Measurements from ENCODE around the gene SMYD5.

Gene SMYD5

GRCh38 chr2:73208258-73208657 lies 5.8 kb upstream of the SMYD5 start:
- no peak for DNase-seq

GRCh38 chr2:73210019-73210418 lies 4.0 kb upstream of the SMYD5 start:
- DNase-seq, result no peak

DNA sequence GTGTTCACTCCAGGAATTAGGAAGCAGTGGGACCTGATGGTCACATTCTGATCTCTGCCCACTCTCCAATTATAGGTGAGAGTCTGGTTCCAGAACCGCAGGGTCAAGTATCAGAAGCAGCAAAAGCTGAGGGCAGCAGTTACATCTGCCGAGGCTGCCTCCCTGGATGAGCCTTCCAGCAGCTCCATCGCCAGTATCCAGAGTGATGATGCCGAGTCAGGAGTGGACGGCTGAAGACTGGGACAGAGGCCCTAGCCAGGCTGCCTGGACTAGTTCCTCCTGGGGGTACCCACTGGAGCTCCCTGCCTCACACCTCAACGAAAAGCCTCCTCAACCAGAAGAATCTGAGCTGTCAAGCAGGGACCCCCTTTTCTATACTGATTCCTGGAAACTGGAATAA lies 3.3 kb upstream of the SMYD5 start:
- DNase-seq, result no peak

DNA sequence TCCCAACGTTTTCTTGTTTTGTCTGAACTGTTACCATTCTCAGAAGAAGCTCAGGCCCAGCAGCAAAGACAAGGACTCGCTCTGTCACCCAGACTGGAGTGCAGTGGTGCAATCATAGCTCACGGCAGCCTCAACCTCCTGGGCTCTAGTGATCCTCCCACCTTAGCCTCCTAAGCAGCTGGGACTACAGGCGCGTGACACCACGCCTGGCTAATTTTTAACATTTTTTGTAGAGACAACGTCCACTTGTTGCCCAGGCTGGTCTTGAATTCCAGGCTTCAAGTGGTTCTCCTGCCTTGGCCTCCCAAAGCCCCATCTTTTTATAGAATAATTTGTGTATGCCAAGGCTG lies 2.0 kb upstream of the SMYD5 start:
- no peak for DNase-seq

DNA sequence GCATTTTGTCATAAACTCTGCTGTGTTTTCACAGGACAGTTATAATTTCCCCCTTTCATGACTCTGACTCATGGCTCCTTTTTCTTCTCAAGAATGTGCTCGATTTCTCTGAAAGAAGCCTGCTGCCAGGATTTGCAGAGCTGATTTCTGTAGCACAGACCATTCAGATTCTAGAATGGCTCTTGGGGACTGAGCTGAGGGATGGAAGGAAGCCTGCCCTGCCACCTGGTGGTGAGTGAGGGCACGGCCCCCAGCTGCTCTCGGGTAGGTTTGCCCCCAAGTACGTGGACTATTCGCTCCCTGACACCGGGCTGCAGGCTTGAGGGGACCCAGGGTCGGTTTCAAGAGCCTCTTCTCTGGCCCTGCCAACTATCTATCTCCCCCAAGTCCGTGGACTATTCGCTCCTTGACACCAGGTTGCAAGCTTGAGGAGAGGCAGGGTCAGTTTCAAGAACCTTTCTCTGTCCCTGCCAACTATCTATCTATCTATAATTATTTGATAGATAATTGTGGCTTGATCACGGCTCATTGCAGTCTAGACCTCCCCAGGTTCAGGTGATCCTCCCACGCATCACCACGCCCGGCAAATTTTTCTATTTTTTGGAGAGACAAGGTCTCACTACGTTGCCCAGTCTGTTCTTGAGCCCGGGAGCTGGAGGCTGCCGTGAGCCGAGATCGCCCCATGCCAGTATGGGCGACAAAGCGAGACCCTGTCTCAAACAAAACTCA lies 1.4 kb upstream of the SMYD5 start:
- DNase-seq, result peak; percentile 17

GRCh38 chr2:73215254-73215653 lies 1.2 kb downstream of the SMYD5 start:
- DNase-seq, result no peak

GRCh38 chr2:73217160-73217559 lies 3.1 kb downstream of the SMYD5 start:
- no peak for DNase-seq

- no peak for DNase-seq
Observed at GRCh38 chr2:73217826-73218225, 3.8 kb downstream of the SMYD5 start.

DNA sequence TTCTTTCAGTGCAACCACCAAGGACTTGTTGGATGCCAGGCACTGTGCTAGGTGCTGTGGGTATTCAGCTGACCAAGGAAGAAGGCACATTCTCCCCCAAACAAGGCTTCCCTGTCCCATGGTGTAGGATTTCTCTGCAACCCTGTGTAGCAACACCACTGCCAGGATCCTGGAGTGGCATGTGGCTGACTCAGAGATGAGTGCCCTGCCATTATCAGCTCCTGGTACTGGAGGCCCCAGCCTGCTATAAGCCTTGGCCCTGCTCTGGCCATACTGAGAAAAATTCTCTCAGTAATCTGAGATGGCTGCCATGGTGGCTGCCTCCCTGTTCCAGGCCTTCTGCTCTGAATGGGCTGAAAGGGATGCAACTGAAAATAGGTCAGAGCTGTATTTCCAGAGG lies 4.3 kb downstream of the SMYD5 start:
- no peak for DNase-seq

GRCh38 chr2:73223821-73224220 lies 9.8 kb downstream of the SMYD5 start:
- no peak for DNase-seq

DNA sequence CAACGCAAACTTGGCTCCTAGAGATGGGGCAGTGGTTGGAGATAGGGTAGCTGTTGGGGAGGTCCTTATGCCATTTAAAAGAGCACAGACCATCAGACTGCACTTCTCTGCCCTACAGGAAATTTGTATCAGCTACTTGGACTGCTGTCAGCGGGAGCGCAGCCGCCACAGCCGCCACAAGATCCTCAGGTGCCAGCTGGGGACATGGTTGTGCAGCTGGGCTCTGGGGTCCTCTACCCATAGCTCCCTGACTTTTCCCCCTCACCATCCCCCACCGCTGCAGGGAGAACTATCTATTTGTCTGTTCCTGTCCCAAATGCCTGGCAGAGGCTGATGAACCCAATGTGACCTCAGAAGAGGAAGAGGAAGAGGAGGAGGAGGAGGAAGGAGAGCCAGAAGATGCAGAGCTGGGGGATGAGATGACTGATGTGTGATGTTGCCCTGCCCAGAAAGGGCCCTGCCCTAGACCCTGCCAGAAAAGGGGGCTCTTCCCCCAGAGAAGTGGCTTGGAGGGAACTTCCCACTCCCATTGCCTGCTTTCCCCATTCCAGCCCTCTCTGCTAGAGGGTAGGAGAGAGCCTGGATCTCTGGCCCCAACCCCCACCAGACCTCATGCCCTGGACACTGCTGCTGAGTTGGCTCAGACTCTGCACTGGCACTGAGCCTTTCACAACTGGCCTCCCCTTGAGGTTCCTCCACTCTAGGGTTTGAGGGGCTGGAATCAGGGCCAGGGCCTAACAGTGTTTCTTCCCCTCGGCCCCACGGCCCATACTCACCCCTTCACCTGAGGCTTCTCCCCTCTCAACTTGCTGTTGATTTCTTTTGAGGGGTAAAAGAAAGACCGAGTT lies 11.7 kb downstream of the SMYD5 start:
- no peak for DNase-seq

DNA sequence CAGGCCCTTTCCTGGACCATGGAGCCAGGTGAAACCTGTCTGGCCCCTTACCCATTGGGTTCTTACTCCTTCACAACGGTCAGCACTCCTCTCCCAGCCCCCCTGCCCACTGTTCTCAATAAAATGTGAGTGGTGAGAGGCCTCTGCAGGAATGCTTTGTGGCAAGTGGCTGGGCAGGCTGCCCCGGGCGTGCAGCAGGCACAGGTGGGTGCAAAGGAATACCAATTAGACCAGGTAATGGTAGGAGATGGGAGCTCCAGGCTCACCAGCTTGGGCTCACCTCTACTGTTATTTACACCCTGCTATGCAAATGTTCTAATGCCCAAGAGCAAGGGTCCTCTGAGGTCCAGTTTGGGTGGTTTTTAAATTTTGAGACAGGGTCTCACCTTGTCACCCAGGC lies 13.0 kb downstream of the SMYD5 start:
- DNase-seq, result no peak

GRCh38 chr2:73228631-73229030 lies 14.6 kb downstream of the SMYD5 start:
- DNase-seq, result no peak

DNA sequence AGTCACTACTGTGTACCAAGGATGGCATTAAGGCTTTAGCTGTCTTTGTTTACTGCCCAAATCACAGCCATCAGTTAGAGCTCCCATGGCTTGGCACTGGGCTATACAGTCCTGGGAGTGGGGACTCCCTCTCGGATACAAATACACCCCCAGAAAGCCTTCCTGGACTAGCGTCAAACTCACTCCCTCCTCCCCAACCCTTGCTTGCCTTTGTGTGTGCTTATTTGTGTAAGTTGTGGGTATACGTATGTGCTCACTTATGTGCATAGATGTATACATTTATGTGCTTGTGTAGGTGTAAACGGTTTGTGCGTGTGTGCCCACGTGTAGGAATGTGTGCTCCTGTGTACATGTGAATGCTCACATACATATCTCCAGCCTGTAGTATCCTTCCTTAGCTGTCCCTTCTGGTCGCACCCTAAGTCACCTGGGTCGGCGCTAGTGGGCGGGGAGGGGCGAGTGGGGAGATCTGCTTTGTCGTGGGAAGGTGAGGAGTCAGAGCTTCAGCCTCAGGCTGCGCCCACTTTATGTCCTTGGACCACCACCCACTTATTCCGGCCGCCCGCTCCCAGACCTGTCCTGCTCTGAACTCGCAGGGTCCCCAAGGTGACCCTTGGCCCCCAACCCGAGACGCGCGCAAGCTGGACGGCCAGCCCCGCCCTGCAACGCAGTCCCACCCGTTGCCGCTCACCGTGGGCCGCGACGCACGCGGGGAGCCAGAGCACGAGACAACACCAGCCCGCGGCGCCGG lies 18.5 kb downstream of the SMYD5 start:
- DNase-seq, result no peak

GRCh38 chr2:73233154-73233931 lies 19.3 kb downstream of the SMYD5 start, which contains the start of gene PRADC1:
PRADC1 (minus strand) TSS chr2:73233239; CDS start chr2:73233160, 79 bp downstream.
- peak; percentile 99 for DNase-seq

GRCh38 chr2:73233932-73234832 lies 20.1 kb downstream of the SMYD5 start, which contains the start of gene CCT7:
CCT7 (plus strand) TSS chr2:73234308; CDS start chr2:73234379, 71 bp downstream.
- peak; percentile 89 for DNase-seq

- no peak for DNase-seq
Observed at GRCh38 chr2:73235315-73236028, 21.4 kb downstream of the SMYD5 start.

- DNase-seq, result no peak
Observed at GRCh38 chr2:73237168-73237567, 23.1 kb downstream of the SMYD5 start.

- DNase-seq, result no peak
Observed at GRCh38 chr2:73238149-73238548, 24.1 kb downstream of the SMYD5 start.

GRCh38 chr2:73238976-73239375 lies 24.9 kb downstream of the SMYD5 start:
- DNase-seq, result no peak

DNA sequence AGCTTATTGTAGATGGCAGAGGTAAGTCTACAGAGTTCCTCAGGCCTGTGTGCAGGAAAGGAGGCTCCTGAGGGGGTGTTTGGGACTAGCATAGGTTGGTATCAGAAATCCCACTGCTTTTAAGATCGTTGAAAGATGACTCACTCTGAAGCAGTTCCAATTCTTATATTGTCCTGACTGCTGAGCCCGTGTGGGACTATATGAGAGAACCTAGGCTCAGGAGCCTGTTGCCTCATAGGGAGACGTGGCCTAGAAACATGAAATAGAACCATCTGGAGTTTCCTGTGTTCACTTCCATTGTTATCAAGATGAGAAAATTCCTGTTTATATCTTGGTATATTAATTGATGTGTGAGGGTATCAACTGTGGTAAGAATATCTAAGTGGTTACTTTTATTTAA lies 25.7 kb downstream of the SMYD5 start:
- DNase-seq, result no peak

All from NCI-H446 treated with DMSO at 0.1 percent for 48 hours (cell line).